ENCODE measurements around the gene MS4A8. TPM values are rescaled to one million over a fixed set of nuclear protein-coding genes. Genes with fewer than 3 reads are reported as not detected.

The MS4A8 gene
- total and polyA plus RNA-seq, 2 experiments from 2014 or later: not detected

- no peaks in the 10 kb centered on the region for H3K4me1 ChIP-seq (ENCODE audit: insufficient read depth)
- H4K20me1 ChIP-seq (ENCODE audit: insufficient read depth): no peaks in the 10 kb centered on the region
- no peaks in the 10 kb centered on the region for H3K36me3 ChIP-seq (ENCODE audit: low read depth)
- no peak overlapping the region for H3K9ac ChIP-seq
- peak; percentile 17 for DNase-seq
- no peak overlapping the region for H3K4me2 ChIP-seq (ENCODE audit: unreplicated experiment)
- H3K9me2 ChIP-seq (ENCODE audit: insufficient read depth): no peaks in the 10 kb centered on the region
- in situ Hi-C loops (cut with MboI): no loop called here
- WGBS, 2 experiments (ENCODE audit: low coverage in 1 of 2, low lambda C conversion rate in 2 of 2, missing lambda C conversion rate in 2 of 2): 34 to 40% methylated on average over 14 of the region's 14 CpGs
- H2AFZ ChIP-seq: no peak overlapping the region
- H3K27ac ChIP-seq: no peak overlapping the region
- no peaks in the 10 kb centered on the region for H3K79me2 ChIP-seq (ENCODE audit: insufficient read depth)
- H3K4me3 ChIP-seq: no peak overlapping the region
- H3K9me3 ChIP-seq (ENCODE audit: low read depth): no peaks in the 10 kb centered on the region
- TF ChIP-seq EZH2 (IDR thresholded peaks at IDR 0.05; ENCODE audit: insufficient read depth, poor library complexity, severe bottlenecking) (no peak), EZH2phosphoT487 (IDR thresholded peaks at IDR 0.05; ENCODE audit: insufficient read depth, low read depth) (no peak)
- no peaks in the 10 kb centered on the region for H3F3A ChIP-seq (ENCODE audit: insufficient read depth)
- H3K27me3 ChIP-seq (replicated peaks; ENCODE audit: insufficient read depth): 0 out of 2 replicates have a peak, but pooled peaks cover 4% of the 10 kb centered on the region
Observed at GRCh38 chr11:60700689-60701468, 1.5 kb downstream of the MS4A8 start.

- 0 out of 2 replicates have a peak, but pooled peaks cover 4% of the 10 kb centered on the region for H3K27me3 ChIP-seq (replicated peaks; ENCODE audit: insufficient read depth)
- no peaks in the 10 kb centered on the region for H3K4me1 ChIP-seq (ENCODE audit: insufficient read depth)
- H3K4me3 ChIP-seq: no peak overlapping the region
- no peak overlapping the region for H3K27ac ChIP-seq
- no peak overlapping the region for H3K9ac ChIP-seq
- no peaks in the 10 kb centered on the region for H3K79me2 ChIP-seq (ENCODE audit: insufficient read depth)
- H3K9me2 ChIP-seq (ENCODE audit: insufficient read depth): no peaks in the 10 kb centered on the region
- H3F3A ChIP-seq (ENCODE audit: insufficient read depth): no peaks in the 10 kb centered on the region
- no peaks in the 10 kb centered on the region for H3K9me3 ChIP-seq (ENCODE audit: low read depth)
- 19 to 26% methylated on average over 4 of the region's 4 CpGs for WGBS, 2 experiments (ENCODE audit: low coverage in 1 of 2, low lambda C conversion rate in 2 of 2, missing lambda C conversion rate in 2 of 2)
- H4K20me1 ChIP-seq (ENCODE audit: insufficient read depth): no peaks in the 10 kb centered on the region
- H2AFZ ChIP-seq: no peak overlapping the region
- no peak for DNase-seq
- no peaks in the 10 kb centered on the region for H3K36me3 ChIP-seq (ENCODE audit: low read depth)
- TF ChIP-seq EZH2phosphoT487 (IDR thresholded peaks at IDR 0.05; ENCODE audit: insufficient read depth, low read depth): no peak
- TF ChIP-seq EZH2 (IDR thresholded peaks at IDR 0.05; ENCODE audit: insufficient read depth, poor library complexity, severe bottlenecking): no peak
- in situ Hi-C loops (cut with MboI): no loop called here
- H3K4me2 ChIP-seq (ENCODE audit: unreplicated experiment): no peak overlapping the region
Observed at GRCh38 chr11:60701469-60701818, 2.0 kb downstream of the MS4A8 start.

GRCh38 chr11:60703374-60703773, 4.0 kb downstream of the MS4A8 start:
- Histone ChIP-seq H3K4me1 (ENCODE audit: insufficient read depth) (no peaks in the 10 kb centered on the region), H3K36me3 (ENCODE audit: low read depth) (no peaks in the 10 kb centered on the region), H3K27me3 (replicated peaks; ENCODE audit: insufficient read depth) (0 out of 2 replicates have a peak, but pooled peaks cover 4% of the 10 kb centered on the region), H3K27ac (no peak overlapping the region), H3K9ac (no peak overlapping the region), H3K9me2 (ENCODE audit: insufficient read depth) (no peaks in the 10 kb centered on the region), H3K4me3 (no peak overlapping the region), H3K9me3 (ENCODE audit: low read depth) (no peaks in the 10 kb centered on the region), H4K20me1 (ENCODE audit: insufficient read depth) (no peaks in the 10 kb centered on the region), H3K4me2 (ENCODE audit: unreplicated experiment) (no peak overlapping the region), H3F3A (ENCODE audit: insufficient read depth) (no peaks in the 10 kb centered on the region), H2AFZ (no peak overlapping the region), H3K79me2 (ENCODE audit: insufficient read depth) (no peaks in the 10 kb centered on the region)
- WGBS, 2 experiments (ENCODE audit: low coverage in 1 of 2, low lambda C conversion rate in 2 of 2, missing lambda C conversion rate in 2 of 2): 42 to 47% methylated on average over 12 of the region's 12 CpGs
- in situ Hi-C loops (cut with MboI): no loop called here
- no peak for DNase-seq
- TF ChIP-seq EZH2phosphoT487 (IDR thresholded peaks at IDR 0.05; ENCODE audit: insufficient read depth, low read depth) (no peak), EZH2 (IDR thresholded peaks at IDR 0.05; ENCODE audit: insufficient read depth, poor library complexity, severe bottlenecking) (no peak)

- H3K9me2 ChIP-seq (ENCODE audit: insufficient read depth): no peaks in the 10 kb centered on the region
- H4K20me1 ChIP-seq (ENCODE audit: insufficient read depth): no peaks in the 10 kb centered on the region
- H3K9me3 ChIP-seq (ENCODE audit: low read depth): no peaks in the 10 kb centered on the region
- H2AFZ ChIP-seq: no peak overlapping the region
- no peak overlapping the region for H3K4me3 ChIP-seq
- 32 to 39% methylated on average over 5 of the region's 5 CpGs for WGBS, 2 experiments (ENCODE audit: low coverage in 1 of 2, low lambda C conversion rate in 2 of 2, missing lambda C conversion rate in 2 of 2)
- H3K4me2 ChIP-seq (ENCODE audit: unreplicated experiment): no peak overlapping the region
- H3F3A ChIP-seq (ENCODE audit: insufficient read depth): no peaks in the 10 kb centered on the region
- no peak overlapping the region for H3K9ac ChIP-seq
- no peak for TF ChIP-seq EZH2 (IDR thresholded peaks at IDR 0.05; ENCODE audit: insufficient read depth, poor library complexity, severe bottlenecking)
- TF ChIP-seq EZH2phosphoT487 (IDR thresholded peaks at IDR 0.05; ENCODE audit: insufficient read depth, low read depth): no peak
- in situ Hi-C loops (cut with MboI): no loop called here
- H3K4me1 ChIP-seq (ENCODE audit: insufficient read depth): no peaks in the 10 kb centered on the region
- H3K79me2 ChIP-seq (ENCODE audit: insufficient read depth): no peaks in the 10 kb centered on the region
- H3K27me3 ChIP-seq (replicated peaks; ENCODE audit: insufficient read depth): peaks cover 9% of the 10 kb centered on the region; the same call in 1 of the 2 replicates
- no peak overlapping the region for H3K27ac ChIP-seq
- DNase-seq: no peak
- no peaks in the 10 kb centered on the region for H3K36me3 ChIP-seq (ENCODE audit: low read depth)
Observed at GRCh38 chr11:60705895-60706294, 6.5 kb downstream of the MS4A8 start.
